ENCODE results near the gene DLGAP4.
"Not testable (repeated sequence)": the region's sequence is repeated elsewhere in the genome, so short reads cannot be mapped to it uniquely, and the experiment has no call there.

DLGAP4 gene

DNA sequence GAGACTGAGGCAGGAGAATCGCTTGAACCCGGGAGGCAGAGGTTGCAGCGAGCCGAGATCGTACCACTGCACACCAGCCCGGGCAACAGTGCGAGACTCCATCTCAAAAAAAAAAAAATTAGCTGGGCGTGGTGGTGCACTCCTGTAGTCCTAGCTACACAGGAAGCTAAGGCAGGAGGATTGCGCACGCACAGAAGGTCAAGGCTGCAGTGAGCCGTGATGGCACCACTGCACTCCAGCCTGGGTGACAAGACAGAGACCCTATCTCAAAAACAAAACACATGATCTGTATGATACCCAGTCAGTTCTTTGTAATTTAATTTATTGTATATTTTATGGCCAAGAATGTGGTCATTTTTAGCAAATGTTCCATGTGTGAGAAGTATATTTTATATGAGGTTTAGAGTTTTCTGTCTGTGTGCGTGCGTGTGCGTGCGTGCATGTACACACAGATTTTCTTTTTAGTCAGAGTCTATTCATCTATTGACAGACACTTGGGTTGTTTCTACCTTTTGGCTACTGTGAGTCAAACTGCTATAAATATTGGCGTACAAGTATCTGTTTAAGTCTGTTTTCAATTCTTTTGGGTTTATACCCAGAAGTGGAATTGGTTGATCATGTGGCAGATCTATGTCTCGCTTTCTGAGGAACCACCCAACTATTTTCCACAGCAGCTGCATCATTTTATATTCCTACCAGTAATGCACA lies 213.0 kb downstream of the DLGAP4 start:
- Histone ChIP-seq H3K4me3 (ENCODE audit: low read length) (no peak overlapping the region), H3K4me1 (ENCODE audit: insufficient read depth, low read length) (no peaks in the 10 kb centered on the region), H3K27me3 (ENCODE audit: insufficient read depth, low read length) (no peaks in the 10 kb centered on the region), H3K9me3 (ENCODE audit: low read length) (no peaks in the 10 kb centered on the region), H3K36me3 (ENCODE audit: insufficient read depth, low read length) (peaks cover 77% of the 10 kb centered on the region), H2AFZ (ENCODE audit: low read depth, low read length) (no peak overlapping the region)

DNA sequence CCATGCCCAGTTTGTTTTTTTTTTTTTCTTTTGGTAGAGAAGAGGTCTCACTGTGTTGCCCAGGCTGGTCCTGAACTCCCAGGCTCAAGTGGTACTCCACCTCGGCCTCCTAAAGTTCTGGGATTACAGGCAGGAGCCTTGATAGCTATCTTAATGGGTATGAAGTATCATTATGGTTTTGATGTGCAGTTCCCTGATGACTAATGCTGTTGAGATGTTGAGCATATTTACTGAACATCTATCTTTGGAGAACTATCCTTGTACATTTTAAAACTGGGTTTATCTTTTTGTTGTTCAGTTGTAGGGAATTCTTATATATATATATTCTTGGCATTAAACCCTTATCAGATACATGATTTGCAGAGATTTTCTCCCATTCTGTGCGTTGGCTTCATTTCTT lies 213.8 kb downstream of the DLGAP4 start:
- H3K4me1 ChIP-seq (ENCODE audit: insufficient read depth, low read length), result no peaks in the 10 kb centered on the region
- no peaks in the 10 kb centered on the region for H3K27me3 ChIP-seq (ENCODE audit: insufficient read depth, low read length)
- H3K9me3 ChIP-seq (ENCODE audit: low read length), result no peaks in the 10 kb centered on the region
- H2AFZ ChIP-seq (ENCODE audit: low read depth, low read length), result no peak overlapping the region
- H3K36me3 ChIP-seq (ENCODE audit: insufficient read depth, low read length), result peaks cover 72% of the 10 kb centered on the region
- H3K4me3 ChIP-seq (ENCODE audit: low read length), result no peak overlapping the region

DNA sequence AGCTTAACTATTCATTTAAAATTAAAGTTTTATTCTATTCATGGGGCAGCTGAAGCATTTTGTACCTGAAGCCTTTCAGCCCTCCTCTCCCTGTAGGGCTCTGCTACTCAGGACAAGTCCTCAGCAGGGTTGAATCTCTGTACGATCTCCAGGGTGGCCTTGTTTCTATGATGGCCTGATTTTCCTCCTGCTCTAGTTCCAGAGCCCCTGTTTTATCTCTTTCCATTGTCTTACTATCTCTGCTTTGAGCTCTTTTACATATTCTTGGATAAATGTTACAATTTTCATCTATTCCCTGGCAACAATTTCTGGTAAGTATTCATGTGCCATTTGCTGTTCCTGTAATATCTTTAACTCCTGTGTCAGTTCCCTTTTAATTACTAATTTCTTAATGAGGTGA lies 215.4 kb downstream of the DLGAP4 start:
- H3K27me3 ChIP-seq (ENCODE audit: insufficient read depth, low read length), result no peaks in the 10 kb centered on the region
- no peak overlapping the region for H2AFZ ChIP-seq (ENCODE audit: low read depth, low read length)
- H3K9me3 ChIP-seq (ENCODE audit: low read length), result no peaks in the 10 kb centered on the region
- H3K4me3 ChIP-seq (ENCODE audit: low read length), result no peak overlapping the region
- no peaks in the 10 kb centered on the region for H3K4me1 ChIP-seq (ENCODE audit: insufficient read depth, low read length)
- H3K36me3 ChIP-seq (ENCODE audit: insufficient read depth, low read length), result peaks cover 72% of the 10 kb centered on the region

DNA sequence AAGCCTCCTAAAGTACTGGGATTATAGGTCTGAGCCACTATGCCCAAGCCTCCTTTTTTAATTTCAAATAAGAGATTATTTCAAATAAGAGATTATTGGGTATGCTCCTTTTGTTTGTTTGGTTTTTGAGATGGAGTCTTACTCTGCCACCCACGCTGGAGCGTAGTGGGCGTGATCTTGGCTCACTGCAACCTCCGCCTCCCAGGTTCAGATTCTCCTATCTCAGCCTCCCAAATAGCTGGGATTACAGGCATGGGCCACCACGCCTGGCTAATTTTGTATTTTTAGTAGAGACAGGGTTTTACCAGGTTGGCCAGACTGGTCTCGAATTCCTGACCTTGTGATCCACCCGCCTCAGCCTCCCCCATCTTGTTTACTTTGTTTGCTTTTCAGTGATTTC lies 216.3 kb downstream of the DLGAP4 start:
- not testable (repeated sequence) for H3K4me1 ChIP-seq (ENCODE audit: insufficient read depth, low read length); H3K9me3 ChIP-seq (ENCODE audit: low read length); H3K27me3 ChIP-seq (ENCODE audit: insufficient read depth, low read length); H3K4me3 ChIP-seq (ENCODE audit: low read length); H2AFZ ChIP-seq (ENCODE audit: low read depth, low read length)
- peaks cover 76% of the 10 kb centered on the region for H3K36me3 ChIP-seq (ENCODE audit: insufficient read depth, low read length)

DNA sequence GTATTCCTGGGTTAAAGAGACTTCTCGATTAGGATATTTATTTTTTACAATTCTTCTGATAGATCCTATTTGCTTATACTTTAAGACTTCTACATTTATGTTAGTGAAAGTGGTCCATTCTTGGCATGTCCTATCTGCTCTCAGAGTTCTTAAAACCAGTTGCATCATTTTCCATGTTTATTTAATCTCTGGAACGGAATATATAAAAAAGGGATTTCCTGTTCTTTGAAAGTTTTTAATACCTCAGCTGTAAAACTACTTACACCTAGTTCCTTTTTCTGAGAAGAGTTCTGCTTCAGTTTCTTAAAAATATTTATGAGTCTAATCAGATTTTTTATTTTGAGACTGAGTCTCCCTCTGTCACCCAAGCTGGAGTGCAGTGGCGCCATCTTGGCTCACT lies 217.2 kb downstream of the DLGAP4 start:
- H3K36me3 ChIP-seq (ENCODE audit: insufficient read depth, low read length), result peaks cover 76% of the 10 kb centered on the region
- H2AFZ ChIP-seq (ENCODE audit: low read depth, low read length), result no peak overlapping the region
- no peaks in the 10 kb centered on the region for H3K4me1 ChIP-seq (ENCODE audit: insufficient read depth, low read length)
- H3K27me3 ChIP-seq (ENCODE audit: insufficient read depth, low read length), result no peaks in the 10 kb centered on the region
- no peaks in the 10 kb centered on the region for H3K9me3 ChIP-seq (ENCODE audit: low read length)
- no peak overlapping the region for H3K4me3 ChIP-seq (ENCODE audit: low read length)

DNA sequence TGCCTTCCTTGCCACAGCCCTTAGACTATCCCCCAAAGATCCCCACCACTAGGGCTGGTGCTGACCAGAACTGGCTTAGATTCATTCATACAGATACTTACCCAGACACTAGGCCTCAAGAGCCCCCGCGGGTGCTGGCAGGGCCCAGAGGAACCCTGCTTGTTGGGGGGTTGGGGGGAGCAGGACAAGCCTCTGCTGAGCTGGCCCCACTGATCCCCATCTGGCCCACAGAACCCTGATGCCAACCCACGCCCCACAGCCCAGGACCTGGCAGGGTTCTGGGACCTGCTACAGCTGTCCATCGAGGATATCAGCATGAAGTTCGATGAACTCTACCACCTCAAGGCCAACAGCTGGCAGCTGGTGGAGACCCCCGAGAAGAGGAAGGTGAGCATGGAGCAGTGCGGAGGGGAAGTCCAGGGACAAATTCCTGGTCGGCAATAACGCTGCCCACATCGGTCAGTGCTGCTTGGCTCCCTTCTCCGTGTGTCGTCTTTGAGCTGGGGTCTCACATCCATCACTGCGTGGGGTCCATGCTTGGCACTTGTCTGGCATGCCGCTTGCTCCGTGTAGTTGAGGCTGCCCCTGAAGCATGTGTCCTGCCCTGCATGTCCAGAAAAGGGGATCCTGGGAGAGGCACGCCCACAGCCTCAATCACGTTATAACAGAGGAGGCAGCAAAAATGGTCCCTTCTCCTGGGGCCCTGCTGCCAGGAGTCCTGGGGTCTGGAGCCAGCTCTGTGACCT lies 219.7 kb downstream of the DLGAP4 start:
- H3K36me3 ChIP-seq (ENCODE audit: insufficient read depth, low read length), result peaks cover 64% of the 10 kb centered on the region
- no peaks in the 10 kb centered on the region for H3K4me1 ChIP-seq (ENCODE audit: insufficient read depth, low read length)
- no peak overlapping the region for H2AFZ ChIP-seq (ENCODE audit: low read depth, low read length)
- no peak overlapping the region for H3K4me3 ChIP-seq (ENCODE audit: low read length)
- no peaks in the 10 kb centered on the region for H3K27me3 ChIP-seq (ENCODE audit: insufficient read depth, low read length)
- H3K9me3 ChIP-seq (ENCODE audit: low read length), result no peaks in the 10 kb centered on the region

DNA sequence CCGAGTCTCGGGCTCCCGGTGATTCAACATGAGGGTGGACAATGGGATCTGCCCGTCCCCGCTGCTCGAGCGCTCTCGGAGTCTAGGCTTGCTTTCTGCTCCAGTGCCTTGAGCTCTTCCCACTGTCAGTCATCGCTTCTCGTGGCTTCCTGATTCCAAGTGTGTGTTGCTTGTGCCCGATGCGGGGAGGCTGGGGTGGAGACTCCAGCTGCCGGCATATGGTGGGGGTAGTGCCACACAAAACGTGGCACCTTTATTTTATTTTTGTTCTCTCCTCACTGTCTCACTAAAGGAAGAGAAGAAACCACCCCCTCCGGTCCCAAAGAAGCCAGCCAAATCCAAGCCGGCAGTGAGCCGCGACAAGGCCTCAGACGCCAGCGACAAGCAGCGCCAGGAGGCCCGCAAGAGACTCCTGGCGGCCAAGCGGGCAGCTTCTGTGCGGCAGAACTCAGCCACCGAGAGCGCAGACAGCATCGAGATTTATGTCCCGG lies 220.4 kb downstream of the DLGAP4 start:
- Histone ChIP-seq H3K9me3 (ENCODE audit: low read length) (no peaks in the 10 kb centered on the region), H3K27me3 (ENCODE audit: insufficient read depth, low read length) (no peaks in the 10 kb centered on the region), H3K4me1 (ENCODE audit: insufficient read depth, low read length) (no peaks in the 10 kb centered on the region), H3K36me3 (ENCODE audit: insufficient read depth, low read length) (peaks cover 61% of the 10 kb centered on the region), H3K4me3 (ENCODE audit: low read length) (no peak overlapping the region), H2AFZ (ENCODE audit: low read depth, low read length) (no peak overlapping the region)

DNA sequence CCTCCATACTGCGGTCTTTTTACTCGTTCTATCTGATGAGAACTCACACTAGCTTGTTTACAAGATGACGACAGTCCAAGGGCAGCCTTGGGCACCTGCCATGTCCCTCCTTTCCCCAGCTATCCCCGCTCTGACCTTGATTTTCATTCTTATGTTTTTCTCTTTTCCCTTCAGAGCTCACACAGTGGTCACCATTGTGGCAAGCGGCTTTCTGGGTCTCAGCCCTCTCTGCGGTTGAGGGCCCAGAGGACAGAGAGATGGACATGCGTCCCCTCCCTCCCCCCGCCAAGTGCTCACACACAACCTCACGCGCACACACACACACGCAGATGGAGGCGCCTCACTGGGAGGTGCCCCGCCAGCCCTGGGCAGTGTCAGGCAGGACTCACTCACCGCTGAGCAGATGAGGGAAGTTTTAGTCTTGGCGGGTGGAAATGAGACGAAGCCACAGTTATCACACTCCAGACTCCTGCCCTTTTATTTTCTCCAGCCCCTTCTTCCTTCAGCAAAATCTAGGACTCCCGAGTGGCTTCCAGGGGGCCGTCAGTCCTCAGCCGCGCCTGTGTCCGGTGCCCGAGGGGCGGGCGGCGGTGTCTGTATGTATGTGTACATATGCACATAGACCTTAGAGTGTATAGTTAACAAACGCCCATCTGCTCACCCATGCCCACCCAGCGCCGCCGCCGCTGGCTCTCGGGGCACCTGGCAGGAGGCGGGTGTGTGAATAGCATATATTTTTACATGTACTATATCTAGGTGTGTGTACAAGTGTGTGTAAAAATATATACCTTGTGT lies 221.4 kb downstream of the DLGAP4 start:
- H3K27me3 ChIP-seq (ENCODE audit: insufficient read depth, low read length), result no peaks in the 10 kb centered on the region
- H3K36me3 ChIP-seq (ENCODE audit: insufficient read depth, low read length), result peaks cover 54% of the 10 kb centered on the region
- no peaks in the 10 kb centered on the region for H3K9me3 ChIP-seq (ENCODE audit: low read length)
- H2AFZ ChIP-seq (ENCODE audit: low read depth, low read length), result no peak overlapping the region
- no peak overlapping the region for H3K4me3 ChIP-seq (ENCODE audit: low read length)
- H3K4me1 ChIP-seq (ENCODE audit: insufficient read depth, low read length), result no peaks in the 10 kb centered on the region

DNA sequence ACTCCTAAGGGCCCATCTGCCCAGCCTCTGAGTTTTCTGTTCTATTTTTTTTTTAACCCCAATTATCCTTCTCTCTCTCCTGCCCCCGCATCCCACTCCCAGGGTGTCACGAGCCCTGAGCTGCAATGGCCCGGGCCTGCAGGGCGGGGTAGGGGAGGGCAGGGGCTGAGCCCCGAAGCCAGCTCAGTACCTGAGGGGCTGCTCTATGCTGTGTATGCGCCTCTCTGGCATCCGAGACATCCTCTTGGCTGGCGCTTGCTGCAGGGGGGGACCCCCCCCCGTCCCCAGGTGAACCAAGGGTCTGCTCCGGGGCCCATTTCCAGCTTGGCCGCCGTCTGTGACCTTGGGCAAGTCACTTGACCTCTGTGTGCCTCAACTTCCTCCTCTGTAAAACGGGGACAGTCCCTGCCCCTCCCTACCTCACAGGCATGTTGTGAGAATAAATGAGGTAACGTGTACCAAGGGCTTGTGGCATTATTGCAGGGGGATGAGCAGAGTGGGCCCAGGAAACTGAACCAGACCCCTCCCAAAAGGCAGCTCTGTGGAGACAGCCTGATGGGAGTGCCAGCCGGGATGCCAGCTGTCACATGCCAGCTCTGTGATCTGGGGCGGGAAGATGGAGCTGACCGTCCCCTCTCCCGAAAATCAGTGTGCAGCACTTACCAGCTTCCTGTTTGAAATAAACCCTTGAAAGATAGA lies 222.2 kb downstream of the DLGAP4 start:
- no peak overlapping the region for H2AFZ ChIP-seq (ENCODE audit: low read depth, low read length)
- H3K4me1 ChIP-seq (ENCODE audit: insufficient read depth, low read length), result no peaks in the 10 kb centered on the region
- peaks cover 50% of the 10 kb centered on the region for H3K36me3 ChIP-seq (ENCODE audit: insufficient read depth, low read length)
- H3K27me3 ChIP-seq (ENCODE audit: insufficient read depth, low read length), result no peaks in the 10 kb centered on the region
- no peak overlapping the region for H3K4me3 ChIP-seq (ENCODE audit: low read length)
- no peaks in the 10 kb centered on the region for H3K9me3 ChIP-seq (ENCODE audit: low read length)

DNA sequence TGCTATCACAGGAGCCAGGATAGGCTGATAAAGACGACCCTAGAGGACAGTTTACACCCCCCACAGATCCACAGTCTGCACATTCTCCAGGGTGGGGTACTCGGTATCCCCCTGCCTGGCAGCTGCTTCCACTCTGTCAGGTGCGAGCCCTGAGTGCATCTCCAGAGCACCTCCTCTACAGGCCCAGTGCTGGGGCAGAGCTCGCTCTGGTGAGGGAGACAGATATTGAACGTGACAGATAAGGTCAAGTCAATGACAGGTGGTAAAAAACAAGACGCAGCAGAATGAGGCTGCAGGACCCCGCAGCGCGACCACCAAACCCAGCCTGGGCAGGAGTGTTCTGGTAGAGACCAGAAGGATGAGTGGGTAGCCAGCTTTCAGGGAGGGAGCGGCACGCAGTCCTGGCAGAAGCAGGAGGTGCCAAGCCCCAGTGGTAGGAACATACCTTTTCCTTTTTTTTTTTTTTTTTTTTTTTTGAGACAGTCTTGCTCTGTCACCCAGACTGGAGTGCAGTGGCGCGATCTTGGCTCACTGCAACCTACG lies 222.8 kb downstream of the DLGAP4 start:
- no peak overlapping the region for H2AFZ ChIP-seq (ENCODE audit: low read depth, low read length)
- H3K4me1 ChIP-seq (ENCODE audit: insufficient read depth, low read length), result no peaks in the 10 kb centered on the region
- no peaks in the 10 kb centered on the region for H3K9me3 ChIP-seq (ENCODE audit: low read length)
- H3K36me3 ChIP-seq (ENCODE audit: insufficient read depth, low read length), result peaks cover 44% of the 10 kb centered on the region
- H3K4me3 ChIP-seq (ENCODE audit: low read length), result no peak overlapping the region
- no peaks in the 10 kb centered on the region for H3K27me3 ChIP-seq (ENCODE audit: insufficient read depth, low read length)

DNA sequence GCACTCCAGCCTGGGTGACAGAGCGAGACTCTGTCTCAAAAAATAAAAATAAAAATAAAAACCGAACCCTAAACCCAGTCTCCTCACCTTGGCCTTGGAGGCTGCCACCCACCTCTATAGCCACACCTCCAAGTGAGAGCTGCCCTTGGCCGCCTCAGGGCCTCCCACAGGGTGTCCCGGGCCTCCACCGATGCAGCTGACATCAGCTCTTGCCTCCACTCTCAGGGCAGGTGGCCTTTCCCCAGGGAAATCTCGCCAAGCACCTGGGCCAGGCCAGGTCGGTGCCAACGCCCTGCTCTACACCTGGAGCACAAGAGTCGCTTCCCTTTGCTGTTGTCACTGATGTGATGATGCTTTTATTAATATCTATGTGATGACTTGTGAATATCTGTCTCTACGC lies 226.2 kb downstream of the DLGAP4 start:
- H3K4me3 ChIP-seq (ENCODE audit: low read length), result no peak overlapping the region
- H2AFZ ChIP-seq (ENCODE audit: low read depth, low read length), result no peak overlapping the region
- H3K27me3 ChIP-seq (ENCODE audit: insufficient read depth, low read length), result no peaks in the 10 kb centered on the region
- H3K4me1 ChIP-seq (ENCODE audit: insufficient read depth, low read length), result no peaks in the 10 kb centered on the region
- H3K36me3 ChIP-seq (ENCODE audit: insufficient read depth, low read length), result peaks cover 17% of the 10 kb centered on the region
- no peaks in the 10 kb centered on the region for H3K9me3 ChIP-seq (ENCODE audit: low read length)

DNA sequence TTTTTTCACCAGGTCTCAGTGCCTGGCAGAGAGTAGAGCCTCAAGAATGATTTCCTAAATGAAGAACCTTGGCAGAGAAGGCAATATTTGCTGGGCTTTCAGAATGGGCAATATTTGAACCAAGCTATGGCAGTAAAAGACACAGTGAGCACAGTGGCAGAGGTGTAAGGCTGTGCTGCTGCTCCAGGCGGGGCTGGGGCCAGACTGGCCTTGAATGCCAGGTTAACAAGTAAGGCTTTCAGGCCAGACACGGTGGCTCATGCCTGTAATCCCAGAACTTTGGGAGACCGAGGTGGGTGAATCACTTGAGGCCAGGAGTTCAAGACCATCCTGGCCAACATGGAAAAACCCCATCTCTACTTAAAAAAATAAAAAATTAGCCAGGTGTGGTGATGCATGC lies 226.7 kb downstream of the DLGAP4 start:
- no peak overlapping the region for H2AFZ ChIP-seq (ENCODE audit: low read depth, low read length)
- no peaks in the 10 kb centered on the region for H3K9me3 ChIP-seq (ENCODE audit: low read length)
- peaks cover 13% of the 10 kb centered on the region for H3K36me3 ChIP-seq (ENCODE audit: insufficient read depth, low read length)
- no peaks in the 10 kb centered on the region for H3K27me3 ChIP-seq (ENCODE audit: insufficient read depth, low read length)
- H3K4me3 ChIP-seq (ENCODE audit: low read length), result no peak overlapping the region
- H3K4me1 ChIP-seq (ENCODE audit: insufficient read depth, low read length), result no peaks in the 10 kb centered on the region
